D721Med (cell line): ENCODE data around the gene TGFB2.

ENCODE experiments used
- DNase-seq: peaks from one replicate; pipeline ENCODE4 v3.0.0; 2011; ENCODE audit warnings: low spot score; ENCODE audit not compliant: insufficient read length
- FAIRE-seq: peaks from 2 replicates; lab custom pipeline; 2011; peaks lifted over from hg19 to GRCh38; lab: Jason Lieb, UNC
- TF ChIP-seq, protein P1 (sequence below): IDR thresholded peaks from 2 replicates; pipeline ENCODE4 v1.5.1; 2012; ENCODE audit warnings: mild to moderate bottlenecking, control low read depth; ENCODE audit not compliant: insufficient read depth; ENCODE audit errors: missing control alignments

Gene TGFB2

DNA sequence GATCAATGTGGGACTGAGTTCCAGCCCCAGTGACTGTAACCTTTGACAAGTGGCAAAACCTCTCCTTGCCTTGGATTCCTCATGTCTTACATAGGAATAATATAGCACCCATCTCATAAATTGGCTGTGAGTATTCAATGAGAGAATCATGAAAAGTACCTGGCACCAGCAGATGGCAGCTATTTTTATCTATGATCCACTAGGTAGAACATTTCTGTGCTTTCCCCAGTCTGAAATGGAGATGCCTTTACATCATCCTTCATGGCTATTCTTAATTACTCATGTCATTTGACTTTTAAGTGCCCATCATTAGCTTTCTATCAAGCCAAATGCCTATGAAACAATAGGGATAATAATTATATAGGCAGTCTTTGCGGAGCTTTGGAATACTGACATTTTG, 130.1 kb downstream of the TGFB2 start:
- DNase-seq, result no peak
- TF ChIP-seq, protein P1, sequence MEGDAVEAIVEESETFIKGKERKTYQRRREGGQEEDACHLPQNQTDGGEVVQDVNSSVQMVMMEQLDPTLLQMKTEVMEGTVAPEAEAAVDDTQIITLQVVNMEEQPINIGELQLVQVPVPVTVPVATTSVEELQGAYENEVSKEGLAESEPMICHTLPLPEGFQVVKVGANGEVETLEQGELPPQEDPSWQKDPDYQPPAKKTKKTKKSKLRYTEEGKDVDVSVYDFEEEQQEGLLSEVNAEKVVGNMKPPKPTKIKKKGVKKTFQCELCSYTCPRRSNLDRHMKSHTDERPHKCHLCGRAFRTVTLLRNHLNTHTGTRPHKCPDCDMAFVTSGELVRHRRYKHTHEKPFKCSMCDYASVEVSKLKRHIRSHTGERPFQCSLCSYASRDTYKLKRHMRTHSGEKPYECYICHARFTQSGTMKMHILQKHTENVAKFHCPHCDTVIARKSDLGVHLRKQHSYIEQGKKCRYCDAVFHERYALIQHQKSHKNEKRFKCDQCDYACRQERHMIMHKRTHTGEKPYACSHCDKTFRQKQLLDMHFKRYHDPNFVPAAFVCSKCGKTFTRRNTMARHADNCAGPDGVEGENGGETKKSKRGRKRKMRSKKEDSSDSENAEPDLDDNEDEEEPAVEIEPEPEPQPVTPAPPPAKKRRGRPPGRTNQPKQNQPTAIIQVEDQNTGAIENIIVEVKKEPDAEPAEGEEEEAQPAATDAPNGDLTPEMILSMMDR, result no peak
- no peak for FAIRE-seq

DNA sequence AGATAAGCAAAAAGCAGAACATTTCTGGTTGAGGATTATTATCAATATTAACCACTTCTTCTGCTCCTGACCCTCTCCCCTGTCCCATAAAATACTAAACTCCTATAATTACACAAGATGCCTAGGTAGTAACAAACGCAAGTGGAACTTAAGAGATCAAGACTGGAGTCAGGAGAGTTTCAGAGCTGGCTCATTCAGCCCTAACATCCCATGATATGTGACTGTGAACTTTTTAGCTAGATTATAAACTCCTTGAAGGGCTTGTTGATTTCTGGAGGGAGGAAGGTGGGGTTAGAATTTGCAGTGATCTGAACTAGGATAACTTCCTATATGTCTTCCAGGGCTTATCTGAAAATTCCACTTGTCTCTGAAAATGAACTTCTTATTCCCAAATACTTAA, 130.6 kb downstream of the TGFB2 start:
- no peak for FAIRE-seq
- DNase-seq, result no peak
- TF ChIP-seq, protein P1, result no peak

DNA sequence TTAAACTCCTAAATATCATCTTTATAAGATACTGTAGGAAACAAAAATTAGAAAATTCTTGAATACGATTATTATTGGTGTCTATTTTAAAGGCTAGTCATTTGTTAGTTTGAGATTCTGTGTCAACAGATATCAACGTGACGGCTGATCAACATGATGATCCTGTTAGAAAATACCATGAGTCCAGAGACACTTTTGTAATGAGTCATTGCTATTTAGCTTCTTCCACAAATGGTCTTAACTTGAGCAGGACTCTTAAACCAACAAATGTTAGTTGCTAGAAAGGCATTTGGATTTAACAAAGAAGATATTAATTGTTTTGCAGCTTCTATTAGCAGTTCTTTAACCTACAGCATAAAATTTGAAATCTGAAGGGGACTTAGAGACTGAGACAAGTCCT, 131.2 kb downstream of the TGFB2 start:
- TF ChIP-seq, protein P1, result no peak
- DNase-seq (no peak), FAIRE-seq (peak; percentile 68)

DNA sequence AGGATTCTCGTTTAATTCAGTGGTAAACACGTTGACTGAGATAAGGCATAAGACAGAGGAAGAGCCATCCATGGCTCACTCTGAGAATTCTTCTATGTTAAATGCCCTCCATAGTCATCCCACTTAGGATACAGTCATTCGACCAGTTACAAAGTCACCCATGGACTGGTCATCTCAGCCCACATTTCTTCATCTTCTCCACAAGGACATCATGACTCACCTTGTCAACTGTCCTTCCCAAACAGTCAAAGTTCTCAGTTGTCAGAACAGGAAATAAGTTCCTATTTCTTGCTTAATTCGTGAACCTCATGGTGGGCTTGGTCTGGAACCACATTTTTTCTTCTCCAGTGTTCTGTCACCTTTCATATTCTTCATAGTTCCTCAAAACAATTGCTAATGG, 133.2 kb downstream of the TGFB2 start:
- FAIRE-seq (no peak), DNase-seq (no peak)
- TF ChIP-seq, protein P1, result no peak

DNA sequence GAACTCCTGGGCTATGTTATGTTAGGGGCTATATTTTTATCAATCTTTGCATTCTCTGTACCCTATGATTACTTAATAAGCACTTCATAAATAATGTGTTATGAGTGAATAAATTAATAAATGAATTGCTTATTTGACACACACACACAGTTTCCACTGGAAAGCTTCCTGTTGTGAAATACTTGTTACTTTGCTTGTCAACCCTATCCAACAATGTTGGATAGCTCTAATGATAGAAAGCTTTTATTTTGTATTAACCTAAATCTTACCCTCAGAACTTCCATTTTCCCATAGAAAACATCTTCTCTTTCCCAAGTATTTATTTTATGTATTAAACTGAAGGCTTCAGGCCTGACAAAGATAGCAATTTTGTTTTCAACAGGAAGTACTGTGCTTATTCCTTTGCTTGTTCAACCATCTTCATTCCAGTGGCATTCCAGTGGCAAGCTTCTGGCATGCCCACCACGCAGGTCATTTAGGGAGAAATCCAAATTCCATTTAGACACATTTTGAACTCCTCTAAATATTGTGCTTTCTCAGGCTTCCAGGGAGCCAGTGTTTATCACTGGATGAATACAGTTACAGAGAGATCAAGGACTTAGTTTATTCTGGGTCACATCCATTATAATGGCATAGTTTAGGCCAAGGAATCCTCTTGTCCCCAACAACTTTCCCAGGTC, 134.4 kb downstream of the TGFB2 start:
- DNase-seq (no peak), FAIRE-seq (no peak)
- TF ChIP-seq, protein P1, result no peak

DNA sequence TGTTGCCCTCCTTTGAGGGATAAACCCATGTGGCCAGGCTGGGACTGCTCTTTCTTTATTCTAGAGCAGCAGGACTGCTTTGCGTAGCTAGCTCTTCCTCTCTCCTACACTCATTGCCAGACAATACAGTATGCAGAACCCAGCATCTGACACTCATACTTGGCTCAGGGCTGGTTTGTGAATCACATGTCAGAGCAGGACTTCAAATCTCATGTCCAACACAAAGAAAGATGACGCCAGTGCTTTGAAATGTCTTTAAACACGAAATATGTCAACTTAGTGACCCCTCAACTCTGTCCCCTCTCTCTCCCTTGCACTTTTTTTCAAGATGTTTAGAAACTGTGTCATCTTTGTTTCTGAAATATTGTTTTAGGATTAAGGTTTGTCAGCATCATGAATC, 135.0 kb downstream of the TGFB2 start:
- DNase-seq (no peak), FAIRE-seq (peak; percentile 16)
- TF ChIP-seq, protein P1, result no peak

DNA sequence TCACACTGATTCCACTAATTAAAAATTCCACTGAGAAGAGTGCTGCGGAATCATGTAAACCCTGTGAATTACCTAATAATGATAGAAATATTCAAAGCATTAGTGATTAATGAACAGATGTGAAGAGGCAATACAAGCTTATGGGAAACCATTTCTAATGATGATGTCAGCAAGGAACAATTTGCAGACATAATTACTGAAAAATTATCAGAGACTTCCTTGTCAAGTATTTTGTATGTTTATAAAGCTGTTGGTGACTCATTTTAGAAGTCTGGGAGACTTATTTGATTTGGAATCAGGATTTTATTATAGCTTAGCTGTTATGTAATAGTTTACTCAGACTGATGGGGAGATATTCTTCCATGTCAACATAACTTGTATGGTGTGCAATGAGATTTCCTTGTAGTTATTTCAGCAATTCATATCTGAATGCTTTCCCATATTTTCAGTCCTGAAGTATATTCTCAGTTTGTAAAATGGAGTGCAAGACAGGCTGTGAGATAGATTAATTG, 135.5 kb downstream of the TGFB2 start:
- FAIRE-seq (no peak), DNase-seq (no peak)
- TF ChIP-seq, protein P1, result no peak
